Osteoblast (primary cell): Measurements from ENCODE around the gene MSMP. TPM values are rescaled to one million over a fixed set of nuclear protein-coding genes. Genes with fewer than 3 reads are reported as not detected.

Experiments used
- DNase-seq: peaks from one replicate; pipeline ENCODE4 v3.0.0; 2011; ENCODE audit warnings: low spot score, mixed read lengths; ENCODE audit not compliant: insufficient read length; ENCODE audit errors: missing footprints
- H2AFZ ChIP-seq: 2 replicates; pipeline ENCODE4 v1.6.0; 2011; ENCODE audit warnings: mild to moderate bottlenecking, low read length
- H3K27ac ChIP-seq: 2 replicates; pipeline ENCODE4 v1.5.1; 2011; ENCODE audit warnings: mild to moderate bottlenecking, low read depth, low read length, moderate library complexity
- H3K27me3 ChIP-seq: 2 replicates; pipeline ENCODE4 v1.6.0; 2012; ENCODE audit warnings: mild to moderate bottlenecking, control low read depth, inconsistent platforms, low read length, moderate library complexity; ENCODE audit not compliant: insufficient read depth
- H3K36me3 ChIP-seq: 2 replicates; pipeline ENCODE4 v1.5.1; 2011; ENCODE audit warnings: mild to moderate bottlenecking, low read length, control low read depth, moderate library complexity; ENCODE audit not compliant: insufficient read depth
- H3K4me1 ChIP-seq: 2 replicates; pipeline ENCODE4 v1.5.1; 2011; ENCODE audit warnings: mild to moderate bottlenecking, low read length, control low read depth, moderate library complexity; ENCODE audit not compliant: insufficient read depth
- H3K4me2 ChIP-seq: 2 replicates; pipeline ENCODE4 v1.6.0; 2011; ENCODE audit warnings: mild to moderate bottlenecking, low read length; ENCODE audit not compliant: insufficient read depth
- H3K4me3 ChIP-seq: fragments of 200-600 bp; sonication (generic); 3 replicates; pipeline ENCODE4 v1.5.1; 2012; ENCODE audit warnings: mild to moderate bottlenecking, low read length, inconsistent platforms; ENCODE audit not compliant: insufficient read depth
- H3K79me2 ChIP-seq: 2 replicates; pipeline ENCODE4 v1.6.0; 2012; ENCODE audit warnings: mild to moderate bottlenecking, low read length, control low read depth, inconsistent platforms; ENCODE audit not compliant: insufficient read depth
- H3K9me3 ChIP-seq: 2 replicates; pipeline ENCODE4 v1.5.1; 2011; ENCODE audit warnings: low read depth, low read length, control low read depth
- H4K20me1 ChIP-seq: 2 replicates; pipeline ENCODE4 v1.6.0; 2012; ENCODE audit warnings: mild to moderate bottlenecking, low read length, control low read depth; ENCODE audit not compliant: insufficient read depth
- CTCF ChIP-seq: IDR thresholded peaks from 2 replicates; pipeline ENCODE4 v1.5.1; 2011; ENCODE audit warnings: mild to moderate bottlenecking, low read depth, low read length, moderate library complexity; ENCODE audit errors: extremely low read depth
- total RNA-seq: library from RNA; depleted of rRNA; stranded (reverse); fragments of >200 nt; gene quantifications from 2 replicates; pipeline ENCODE4 v1.2.3, GENCODE V29; 2012

Gene MSMP
- total RNA-seq, 1 donor = not detected

- H3K4me2 ChIP-seq = no peak overlapping the region
- H3K79me2 ChIP-seq = peaks cover 34% of the 10 kb centered on the region
- H3K27ac ChIP-seq = no peak overlapping the region
- no peak overlapping the region for H2AFZ ChIP-seq
- H3K4me1 ChIP-seq = peaks cover 18% of the 10 kb centered on the region
- H3K36me3 ChIP-seq = peaks cover 72% of the 10 kb centered on the region
- DNase-seq = no peak
- no peak for TF ChIP-seq CTCF
- no peaks in the 10 kb centered on the region for H3K9me3 ChIP-seq
- H3K27me3 ChIP-seq = no peaks in the 10 kb centered on the region
- no peak overlapping the region for H3K4me3 ChIP-seq
- peaks cover 25% of the 10 kb centered on the region for H4K20me1 ChIP-seq
Measured at GRCh38 chr9:35737143-35737542, 16.9 kb downstream of the MSMP start.

DNA sequence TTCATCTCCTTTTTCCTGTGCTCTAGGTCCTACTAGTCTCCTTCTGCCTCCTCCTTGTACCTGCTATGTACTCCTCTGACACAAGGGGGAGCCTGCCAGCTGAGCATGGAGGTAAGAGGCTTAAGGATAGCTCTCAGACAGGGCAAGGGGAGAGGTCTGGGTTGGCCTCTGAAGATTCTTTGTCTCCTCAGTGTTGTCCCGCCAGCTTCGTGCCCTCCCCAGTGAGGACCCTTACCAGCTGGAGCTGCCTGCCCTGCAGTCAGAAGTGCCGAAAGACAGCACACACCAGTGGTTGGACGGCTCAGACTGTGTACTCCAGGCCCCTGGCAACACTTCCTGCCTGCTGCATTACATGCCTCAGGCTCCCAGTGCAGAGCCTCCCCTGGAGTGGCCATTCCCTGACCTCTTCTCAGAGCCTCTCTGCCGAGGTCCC, 17.9 kb downstream of the MSMP start:
- no peak overlapping the region for H2AFZ ChIP-seq
- H4K20me1 ChIP-seq = peaks cover 21% of the 10 kb centered on the region
- no peaks in the 10 kb centered on the region for H3K27me3 ChIP-seq
- no peak overlapping the region for H3K4me3 ChIP-seq
- DNase-seq = peak; percentile 96
- peak; percentile 91 for TF ChIP-seq CTCF
- no peak overlapping the region for H3K27ac ChIP-seq
- H3K36me3 ChIP-seq = peaks cover 64% of the 10 kb centered on the region
- H3K79me2 ChIP-seq = peaks cover 38% of the 10 kb centered on the region
- no peak overlapping the region for H3K4me2 ChIP-seq
- peaks cover 20% of the 10 kb centered on the region for H3K4me1 ChIP-seq
- H3K9me3 ChIP-seq = no peaks in the 10 kb centered on the region

DNA sequence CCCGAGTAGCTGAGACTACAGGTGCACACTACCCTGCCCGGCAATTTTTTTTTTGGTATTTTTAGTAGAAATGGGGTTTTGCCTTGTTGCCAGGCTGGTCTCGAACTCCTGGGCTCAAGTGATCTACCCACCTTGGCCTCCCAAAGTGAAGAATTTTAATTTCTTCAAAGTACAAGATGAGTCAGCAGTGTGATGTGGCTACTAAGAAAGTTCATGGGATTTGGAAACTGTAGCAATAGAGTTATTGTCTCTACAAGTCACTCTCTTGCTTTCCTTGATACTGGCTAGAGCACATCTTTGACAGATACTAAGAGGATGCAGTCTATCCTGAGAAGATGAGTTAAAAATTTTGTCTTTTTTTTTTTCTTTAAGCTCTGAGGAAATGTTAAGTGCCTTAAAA, 20.0 kb downstream of the MSMP start:
- Histone ChIP-seq H2AFZ (no peak overlapping the region), H3K4me3 (no peak overlapping the region), H3K4me2 (peak overlapping the region; percentile 91), H3K27me3 (no peaks in the 10 kb centered on the region), H3K36me3 (peaks cover 50% of the 10 kb centered on the region), H3K79me2 (peaks cover 59% of the 10 kb centered on the region), H3K9me3 (no peaks in the 10 kb centered on the region), H3K27ac (peak overlapping the region; percentile 87), H4K20me1 (peaks cover 28% of the 10 kb centered on the region), H3K4me1 (peaks cover 40% of the 10 kb centered on the region)
- TF ChIP-seq CTCF = no peak
- DNase-seq = no peak

DNA sequence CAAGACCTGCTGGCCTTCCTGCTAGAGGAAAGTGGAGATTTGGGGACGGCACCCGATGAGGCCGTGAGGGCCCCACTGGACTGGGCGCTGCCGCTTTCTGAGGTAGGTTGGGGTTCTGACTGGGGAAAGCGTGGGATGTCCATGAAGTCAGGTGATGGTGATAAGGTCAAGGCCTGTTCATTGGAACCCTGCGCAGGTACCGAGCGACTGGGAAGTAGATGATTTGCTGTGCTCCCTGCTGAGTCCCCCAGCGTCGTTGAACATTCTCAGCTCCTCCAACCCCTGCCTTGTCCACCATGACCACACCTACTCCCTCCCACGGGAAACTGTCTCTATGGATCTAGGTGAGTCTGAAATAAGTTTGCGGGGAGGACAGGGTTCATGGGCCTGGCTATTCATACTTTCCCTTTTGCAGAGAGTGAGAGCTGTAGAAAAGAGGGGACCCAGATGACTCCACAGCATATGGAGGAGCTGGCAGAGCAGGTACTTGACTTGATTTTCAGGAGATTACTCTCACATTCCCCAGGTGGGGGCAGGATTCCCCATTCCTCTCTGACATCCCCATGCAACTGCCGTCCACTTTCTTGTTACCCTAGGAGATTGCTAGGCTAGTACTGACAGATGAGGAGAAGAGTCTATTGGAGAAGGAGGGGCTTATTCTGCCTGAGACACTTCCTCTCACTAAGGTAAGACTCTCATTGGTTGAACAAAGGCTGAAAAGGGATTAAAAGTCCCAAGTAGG, 21.1 kb downstream of the MSMP start:
- H4K20me1 ChIP-seq = peaks cover 32% of the 10 kb centered on the region
- H3K36me3 ChIP-seq = peaks cover 39% of the 10 kb centered on the region
- H3K79me2 ChIP-seq = peaks cover 65% of the 10 kb centered on the region
- peak; percentile 96 for DNase-seq
- TF ChIP-seq CTCF = peak; percentile 15
- peaks cover 51% of the 10 kb centered on the region for H3K4me1 ChIP-seq
- H3K4me2 ChIP-seq = peak overlapping the region; percentile 91
- no peaks in the 10 kb centered on the region for H3K9me3 ChIP-seq
- H3K27me3 ChIP-seq = no peaks in the 10 kb centered on the region
- H3K27ac ChIP-seq = peak overlapping the region; percentile 87
- peak overlapping the region; percentile 90 for H3K4me3 ChIP-seq
- peak overlapping the region; percentile 86 for H2AFZ ChIP-seq
